ENCODE data around the gene TACR1. TPM values are rescaled to one million over a fixed set of nuclear protein-coding genes. Genes with fewer than 3 reads are reported as not detected.

TACR1 gene
- total RNA-seq, 1 experiment from 2014 or later, result not detected

DNA sequence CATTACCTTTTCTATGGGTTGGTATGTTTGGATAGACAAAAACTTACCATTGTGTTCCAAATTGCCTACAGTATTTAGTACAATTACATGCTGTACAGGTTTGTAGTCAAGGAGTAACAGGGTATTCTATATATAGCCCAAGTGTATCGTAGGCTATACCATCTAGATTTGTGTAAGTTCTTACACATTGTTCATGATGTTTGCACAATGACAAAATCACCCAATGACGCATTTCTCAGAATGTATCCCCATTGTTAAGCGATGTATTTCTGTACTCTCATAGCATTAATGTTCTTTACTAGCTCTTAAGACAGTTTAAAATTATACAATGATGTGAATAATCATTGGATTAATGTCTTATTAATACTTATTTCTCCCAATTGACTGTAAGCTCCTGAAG lies 16.7 kb downstream of the TACR1 start:
- RAD21 ChIA-PET (ENCODE audit: low non-redundant PET in 1 of 2, low total read pairs in 2 of 2, uncharacterized antibody in 2 of 2, unreplicated experiment in 2 of 2), result no interaction called here
- POLR2A ChIA-PET, result no interaction called here
- CTCF ChIA-PET, result no interaction called here
- no peak for DNase-seq (ENCODE audit: low read depth, low spot score)
- Histone ChIP-seq H3K9me2 (ENCODE audit: insufficient read depth) (no peaks in the 10 kb centered on the region), H3K27ac (ENCODE audit: low read depth, low read length) (no peak overlapping the region), H3K27me3 (ENCODE audit: insufficient read depth, low read length) (peaks cover 69% of the 10 kb centered on the region), H3K4me3 (replicated peaks in 1 of 2; ENCODE audit: low read depth in 1 of 2, low read length in 2 of 2) (no peak overlapping the region), H3K4me1 (ENCODE audit: control insufficient read depth in 1 of 2, insufficient read depth in 2 of 2, low read length in 2 of 2) (no peaks in the 10 kb centered on the region), H3K9ac (ENCODE audit: low read length) (no peak overlapping the region), H3K9me3 (ENCODE audit: control insufficient read depth in 1 of 2, insufficient read depth in 1 of 2, low read depth in 1 of 2, low read length in 2 of 2) (no peaks in the 10 kb centered on the region), H3K79me2 (ENCODE audit: insufficient read depth, low read length) (no peaks in the 10 kb centered on the region), H3K36me3 (ENCODE audit: control insufficient read depth in 1 of 2, insufficient read depth in 2 of 2, low read length in 2 of 2) (no peaks in the 10 kb centered on the region), H4K20me1 (ENCODE audit: insufficient read depth) (no peaks in the 10 kb centered on the region), H2AFZ (ENCODE audit: low read depth, low read length, poor library complexity, severe bottlenecking) (no peak overlapping the region), H3K4me2 (ENCODE audit: low read length) (no peak overlapping the region)
- BruUV-seq (replicated peaks), result no TSS peak
- no peak for ATAC-seq
- TF ChIP-seq TCF7L2 (IDR thresholded peaks at IDR 0.05; ENCODE audit: borderline replicate concordance, extremely low read depth, insufficient read depth, insufficient read length), result no peak
- TF ChIP-seq, protein P1, sequence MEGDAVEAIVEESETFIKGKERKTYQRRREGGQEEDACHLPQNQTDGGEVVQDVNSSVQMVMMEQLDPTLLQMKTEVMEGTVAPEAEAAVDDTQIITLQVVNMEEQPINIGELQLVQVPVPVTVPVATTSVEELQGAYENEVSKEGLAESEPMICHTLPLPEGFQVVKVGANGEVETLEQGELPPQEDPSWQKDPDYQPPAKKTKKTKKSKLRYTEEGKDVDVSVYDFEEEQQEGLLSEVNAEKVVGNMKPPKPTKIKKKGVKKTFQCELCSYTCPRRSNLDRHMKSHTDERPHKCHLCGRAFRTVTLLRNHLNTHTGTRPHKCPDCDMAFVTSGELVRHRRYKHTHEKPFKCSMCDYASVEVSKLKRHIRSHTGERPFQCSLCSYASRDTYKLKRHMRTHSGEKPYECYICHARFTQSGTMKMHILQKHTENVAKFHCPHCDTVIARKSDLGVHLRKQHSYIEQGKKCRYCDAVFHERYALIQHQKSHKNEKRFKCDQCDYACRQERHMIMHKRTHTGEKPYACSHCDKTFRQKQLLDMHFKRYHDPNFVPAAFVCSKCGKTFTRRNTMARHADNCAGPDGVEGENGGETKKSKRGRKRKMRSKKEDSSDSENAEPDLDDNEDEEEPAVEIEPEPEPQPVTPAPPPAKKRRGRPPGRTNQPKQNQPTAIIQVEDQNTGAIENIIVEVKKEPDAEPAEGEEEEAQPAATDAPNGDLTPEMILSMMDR (IDR thresholded peaks at IDR 0.05 in 2 of 3, conservative IDR thresholded peaks at IDR 0.05 in 1 of 3; ENCODE audit: borderline replicate concordance in 1 of 3, insufficient read depth in 1 of 3, low read depth in 2 of 3, low read length in 2 of 3), result no peak
- no peak for TF ChIP-seq EZH2phosphoT487 (IDR thresholded peaks at IDR 0.05; ENCODE audit: borderline replicate concordance)
- no peak for TF ChIP-seq CEBPB (IDR thresholded peaks at IDR 0.05; ENCODE audit: low read depth)
- intact Hi-C loops (cut with micrococcal nuclease), result no loop called here

DNA sequence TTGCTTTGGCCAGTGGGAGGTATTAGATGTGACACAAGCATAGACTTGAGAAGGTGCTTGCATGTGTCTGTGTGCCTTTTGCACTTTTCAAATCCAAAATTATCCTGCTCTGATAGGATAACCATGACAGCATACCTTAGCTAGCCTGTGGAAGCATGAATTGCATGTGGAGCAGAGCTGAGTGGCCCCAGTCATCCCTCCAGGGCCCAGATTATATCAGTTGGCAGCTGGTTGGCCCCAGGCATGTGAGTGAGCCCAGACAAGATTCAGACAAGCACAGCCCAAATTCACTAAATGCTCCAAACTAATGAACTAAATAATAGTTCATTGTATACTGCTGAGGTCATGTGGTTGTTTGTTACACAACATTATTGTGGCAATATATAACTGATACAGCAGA lies 18.8 kb downstream of the TACR1 start:
- ChIA-PET RAD21 (ENCODE audit: low non-redundant PET in 1 of 2, low total read pairs in 2 of 2, uncharacterized antibody in 2 of 2, unreplicated experiment in 2 of 2) (no interaction called here), CTCF (no interaction called here), POLR2A (no interaction called here)
- ATAC-seq (no peak), DNase-seq (ENCODE audit: low read depth, low spot score) (no peak)
- Histone ChIP-seq H3K36me3 (ENCODE audit: control insufficient read depth in 1 of 2, insufficient read depth in 2 of 2, low read length in 2 of 2) (no peaks in the 10 kb centered on the region), H3K79me2 (ENCODE audit: insufficient read depth, low read length) (no peaks in the 10 kb centered on the region), H3K9me2 (ENCODE audit: insufficient read depth) (no peaks in the 10 kb centered on the region), H2AFZ (ENCODE audit: low read depth, low read length, poor library complexity, severe bottlenecking) (no peak overlapping the region), H4K20me1 (ENCODE audit: insufficient read depth) (no peaks in the 10 kb centered on the region), H3K4me2 (ENCODE audit: low read length) (no peak overlapping the region), H3K27me3 (ENCODE audit: insufficient read depth, low read length) (peaks cover 66% of the 10 kb centered on the region), H3K4me1 (ENCODE audit: control insufficient read depth in 1 of 2, insufficient read depth in 2 of 2, low read length in 2 of 2) (no peaks in the 10 kb centered on the region), H3K27ac (ENCODE audit: low read depth, low read length) (no peak overlapping the region), H3K9ac (ENCODE audit: low read length) (no peak overlapping the region), H3K9me3 (ENCODE audit: control insufficient read depth in 1 of 2, insufficient read depth in 1 of 2, low read depth in 1 of 2, low read length in 2 of 2) (no peaks in the 10 kb centered on the region), H3K4me3 (replicated peaks in 1 of 2; ENCODE audit: low read depth in 1 of 2, low read length in 2 of 2) (no peak overlapping the region)
- intact Hi-C loops (cut with micrococcal nuclease), result no loop called here
- no TSS peak for BruUV-seq (replicated peaks)
- TF ChIP-seq SRF (IDR thresholded peaks at IDR 0.05; ENCODE audit: low read depth) (no peak), FOSL1 (IDR thresholded peaks at IDR 0.05; ENCODE audit: low read depth) (no peak), RAD21 (IDR thresholded peaks at IDR 0.05; ENCODE audit: low read depth) (no peak), ZFX (IDR thresholded peaks at IDR 0.05) (no peak), POLR2AphosphoS5 (IDR thresholded peaks at IDR 0.05; ENCODE audit: low read depth, low read length) (no peak), JUND (IDR thresholded peaks at IDR 0.05) (no peak), YY1 (IDR thresholded peaks at IDR 0.05; ENCODE audit: extremely low read depth, insufficient replicate concordance, low read depth, low read length) (no peak), SP1 (IDR thresholded peaks at IDR 0.05; ENCODE audit: low read depth) (no peak), POLR2A (IDR thresholded peaks at IDR 0.05; ENCODE audit: borderline replicate concordance, extremely low read depth, insufficient read depth, insufficient read length) (no peak), ELF1 (IDR thresholded peaks at IDR 0.05; ENCODE audit: borderline replicate concordance, low read depth) (no peak), EZH2phosphoT487 (IDR thresholded peaks at IDR 0.05; ENCODE audit: borderline replicate concordance) (no peak), EGR1 (IDR thresholded peaks at IDR 0.05; ENCODE audit: low read depth) (no peak), CEBPB (IDR thresholded peaks at IDR 0.05; ENCODE audit: low read depth) (no peak)
- TF ChIP-seq, protein P2, sequence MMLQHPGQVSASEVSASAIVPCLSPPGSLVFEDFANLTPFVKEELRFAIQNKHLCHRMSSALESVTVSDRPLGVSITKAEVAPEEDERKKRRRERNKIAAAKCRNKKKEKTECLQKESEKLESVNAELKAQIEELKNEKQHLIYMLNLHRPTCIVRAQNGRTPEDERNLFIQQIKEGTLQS (IDR thresholded peaks at IDR 0.05), result no peak
- TF ChIP-seq, protein P3, sequence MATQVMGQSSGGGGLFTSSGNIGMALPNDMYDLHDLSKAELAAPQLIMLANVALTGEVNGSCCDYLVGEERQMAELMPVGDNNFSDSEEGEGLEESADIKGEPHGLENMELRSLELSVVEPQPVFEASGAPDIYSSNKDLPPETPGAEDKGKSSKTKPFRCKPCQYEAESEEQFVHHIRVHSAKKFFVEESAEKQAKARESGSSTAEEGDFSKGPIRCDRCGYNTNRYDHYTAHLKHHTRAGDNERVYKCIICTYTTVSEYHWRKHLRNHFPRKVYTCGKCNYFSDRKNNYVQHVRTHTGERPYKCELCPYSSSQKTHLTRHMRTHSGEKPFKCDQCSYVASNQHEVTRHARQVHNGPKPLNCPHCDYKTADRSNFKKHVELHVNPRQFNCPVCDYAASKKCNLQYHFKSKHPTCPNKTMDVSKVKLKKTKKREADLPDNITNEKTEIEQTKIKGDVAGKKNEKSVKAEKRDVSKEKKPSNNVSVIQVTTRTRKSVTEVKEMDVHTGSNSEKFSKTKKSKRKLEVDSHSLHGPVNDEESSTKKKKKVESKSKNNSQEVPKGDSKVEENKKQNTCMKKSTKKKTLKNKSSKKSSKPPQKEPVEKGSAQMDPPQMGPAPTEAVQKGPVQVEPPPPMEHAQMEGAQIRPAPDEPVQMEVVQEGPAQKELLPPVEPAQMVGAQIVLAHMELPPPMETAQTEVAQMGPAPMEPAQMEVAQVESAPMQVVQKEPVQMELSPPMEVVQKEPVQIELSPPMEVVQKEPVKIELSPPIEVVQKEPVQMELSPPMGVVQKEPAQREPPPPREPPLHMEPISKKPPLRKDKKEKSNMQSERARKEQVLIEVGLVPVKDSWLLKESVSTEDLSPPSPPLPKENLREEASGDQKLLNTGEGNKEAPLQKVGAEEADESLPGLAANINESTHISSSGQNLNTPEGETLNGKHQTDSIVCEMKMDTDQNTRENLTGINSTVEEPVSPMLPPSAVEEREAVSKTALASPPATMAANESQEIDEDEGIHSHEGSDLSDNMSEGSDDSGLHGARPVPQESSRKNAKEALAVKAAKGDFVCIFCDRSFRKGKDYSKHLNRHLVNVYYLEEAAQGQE (IDR thresholded peaks at IDR 0.05; ENCODE audit: low read depth), result no peak
- TF ChIP-seq, protein P4, sequence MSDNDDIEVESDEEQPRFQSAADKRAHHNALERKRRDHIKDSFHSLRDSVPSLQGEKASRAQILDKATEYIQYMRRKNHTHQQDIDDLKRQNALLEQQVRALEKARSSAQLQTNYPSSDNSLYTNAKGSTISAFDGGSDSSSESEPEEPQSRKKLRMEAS (IDR thresholded peaks at IDR 0.05), result no peak

All from HCT116 (cell line).